A549 (cell line): ENCODE results near the gene RGMA. TPM values are rescaled to one million over a fixed set of nuclear protein-coding genes. Genes with fewer than 3 reads are reported as not detected.
"Not testable (repeated sequence)": the region's sequence is repeated elsewhere in the genome, so short reads cannot be mapped to it uniquely, and the experiment has no call there.

Experiments used
- ATAC-seq, 2 experiments: fragments of 200-7000 bp in 1 of 2; fragments of >200 bp in 1 of 2; cut with Nextera tagmentation in 1 of 2; cut with Tn5 transposase in 1 of 2; 3 replicates each; pipeline versions ENCODE4 v1.8.0 to v1.9.1; 2018 to 2020; ENCODE audit warnings: mild to moderate bottlenecking in 1 of 2, moderate library complexity in 1 of 2
- CTCF ChIA-PET: fragments of 300-600 bp; sonication (Branson Sonifier 250); formaldehyde crosslinking; extraction: SDS; loops from one replicate; lab custom pipeline; 2021; ENCODE audit warnings: antibody characterized with exemption, inconsistent platforms; lab: Yijun Ruan, JAX
- POLR2A ChIA-PET: fragments of 350-600 bp; formaldehyde crosslinking; extraction: SDS; loops from one replicate; lab custom pipeline; 2021; ENCODE audit warnings: antibody characterized with exemption, inconsistent platforms; lab: Yijun Ruan, JAX
- DNase-seq, 2 experiments: peaks; one replicate each; pipeline versions ENCODE4 v3.0.0 to v3.0.0-alpha.2; 2011 to 2016; ENCODE audit warnings: low read depth in 1 of 2, low spot score in 1 of 2
- FAIRE-seq: peaks from 2 replicates; lab custom pipeline; 2011; peaks lifted over from hg19 to GRCh38; lab: Jason Lieb, UNC
- H3K27ac ChIP-seq, 2 experiments: fragments of >200 bp; sonication (Bioruptor Twin); formaldehyde crosslinking; 3 replicates each; pipeline ENCODE4 v1.5.1; 2016 to 2017
- H3K4me1 ChIP-seq: fragments of >200 bp; sonication (Bioruptor Twin); formaldehyde crosslinking; 3 replicates; pipeline ENCODE4 v1.6.1; 2016
- H3K4me2 ChIP-seq: fragments of >200 bp; sonication (Bioruptor Twin); formaldehyde crosslinking; 3 replicates; pipeline ENCODE4 v1.6.1; 2016
- H3K4me3 ChIP-seq: fragments of >200 bp; sonication (Bioruptor Twin); formaldehyde crosslinking; 3 replicates; pipeline ENCODE4 v1.5.1; 2016
- H3K9me3 ChIP-seq: fragments of >200 bp; sonication (Bioruptor Twin); formaldehyde crosslinking; 3 replicates; pipeline ENCODE4 v1.6.1; 2016
- BCL3 ChIP-seq: fragments of >200 bp; sonication (Bioruptor Twin); formaldehyde crosslinking; IDR thresholded peaks from 3 replicates; pipeline ENCODE4 v1.6.1; 2016
- CBX8 ChIP-seq: fragments of 200-600 bp; sonication (generic); IDR thresholded peaks from 2 replicates; pipeline ENCODE4 v1.6.1; 2016
- CEBPB ChIP-seq, 2 experiments: fragments of >200 bp in 1 of 2; sonication (Bioruptor Twin) in 1 of 2; formaldehyde crosslinking in 1 of 2; IDR thresholded peaks; 2 replicates each; pipeline ENCODE4 v1.6.1; 2012 to 2016
- CTCF ChIP-seq: fragments of >200 bp; sonication (Bioruptor Twin); formaldehyde crosslinking; IDR thresholded peaks from 3 replicates; pipeline ENCODE4 v1.5.1; 2016
- E2F6 ChIP-seq: IDR thresholded peaks from 2 replicates; pipeline ENCODE4 v1.6.1; 2012; ENCODE audit warnings: low read depth, borderline replicate concordance
- FOSL2 ChIP-seq, 2 experiments: fragments of 450-650 bp in 1 of 2; fragments of >200 bp in 1 of 2; sonication (Bioruptor Twin) in 1 of 2; formaldehyde crosslinking; IDR thresholded peaks; 2 replicates each; pipeline versions ENCODE4 v1.5.0 to v1.6.1; 2016 to 2020; ENCODE audit warnings: mild to moderate bottlenecking in 1 of 2, moderate library complexity in 1 of 2
- FOXS1 ChIP-seq: fragments of 250-450 bp; sonication (Bioruptor Pico); IDR thresholded peaks from 2 replicates; pipeline ENCODE4 v1.5.0; 2020; ENCODE audit warnings: mild to moderate bottlenecking, moderate library complexity
- HMGXB4 ChIP-seq: fragments of 250-450 bp; sonication (Bioruptor Pico); IDR thresholded peaks from 2 replicates; pipeline ENCODE4 v1.5.0; 2021; ENCODE audit warnings: mild to moderate bottlenecking, moderate library complexity, borderline replicate concordance
- HOXB5 ChIP-seq: fragments of 250-450 bp; sonication (Bioruptor Pico); IDR thresholded peaks from 2 replicates; pipeline ENCODE4 v1.5.0; 2020; ENCODE audit warnings: mild to moderate bottlenecking, moderate library complexity
- JUNB ChIP-seq: fragments of >200 bp; sonication (Bioruptor Twin); formaldehyde crosslinking; IDR thresholded peaks from 2 replicates; pipeline ENCODE4 v1.6.1; 2016
- KDM1A ChIP-seq: fragments of 200-600 bp; sonication (generic); IDR thresholded peaks from 2 replicates; pipeline ENCODE4 v1.6.1; 2016; ENCODE audit warnings: low read depth, mild to moderate bottlenecking
- MAZ ChIP-seq: fragments of 150-350 bp; IDR thresholded peaks from 2 replicates; pipeline ENCODE4 v1.6.1; 2014; ENCODE audit warnings: antibody characterized with exemption, low read depth, low read length, borderline replicate concordance
- NFE2L2 ChIP-seq: fragments of 150-350 bp; conservative IDR thresholded peaks from 2 replicates; pipeline ENCODE4 v1.6.1; 2014; ENCODE audit warnings: low read length
- PBX3 ChIP-seq: IDR thresholded peaks from 2 replicates; pipeline ENCODE4 v1.6.1; 2012
- POLR2AphosphoS2 ChIP-seq: conservative IDR thresholded peaks from 2 replicates; pipeline ENCODE4 v1.6.1; 2012; ENCODE audit warnings: low read length, improper control_type of control experiment, inconsistent platforms
- RARB ChIP-seq: fragments of 250-450 bp; sonication (Bioruptor Pico); IDR thresholded peaks from 2 replicates; pipeline ENCODE4 v1.8.0; 2021; ENCODE audit warnings: mild to moderate bottlenecking, moderate library complexity
- RFX5 ChIP-seq: fragments of 450-650 bp; IDR thresholded peaks from 2 replicates; pipeline ENCODE4 v1.7.1; 2014; ENCODE audit warnings: antibody characterized with exemption, mild to moderate bottlenecking, moderate library complexity
- TP53 ChIP-seq: fragments of 250-450 bp; sonication (Bioruptor Pico); IDR thresholded peaks from 2 replicates; pipeline ENCODE4 v1.5.0; 2021; ENCODE audit warnings: mild to moderate bottlenecking, moderate library complexity
- WGBS: methylation state at CpG from one replicate; pipeline ENCODE4 v1.1.6; 2017; ENCODE audit errors: missing lambda C conversion rate; 5-methylcytosine and 5-hydroxymethylcytosine counted together
- polyA plus RNA-seq, 4 experiments: library from polyadenylated mRNA; depleted of rRNA in 3 of 4; stranded (reverse); fragments of >200 nt; fragmentation: RNase III in 1 of 4; extraction: RNeasy Plus Mini Kit Qiagen cat#74134 plus additional on column Dnase treatment in 1 of 4; gene quantifications; 2 replicates in 3 of 4; 3 replicates in 1 of 4; pipeline ENCODE4 v1.2.3, GENCODE V29; 2011 to 2017
- TF ChIP-seq, protein P1 (sequence below): fragments of >200 bp; sonication (Bioruptor Twin); formaldehyde crosslinking; IDR thresholded peaks from 2 replicates; pipeline ENCODE4 v1.6.1; 2016

The RGMA gene
- polyA plus RNA-seq, 2 of the 4 experiments (the other 2 are of a cell fraction): 0.22 TPM; not detected in 1

DNA sequence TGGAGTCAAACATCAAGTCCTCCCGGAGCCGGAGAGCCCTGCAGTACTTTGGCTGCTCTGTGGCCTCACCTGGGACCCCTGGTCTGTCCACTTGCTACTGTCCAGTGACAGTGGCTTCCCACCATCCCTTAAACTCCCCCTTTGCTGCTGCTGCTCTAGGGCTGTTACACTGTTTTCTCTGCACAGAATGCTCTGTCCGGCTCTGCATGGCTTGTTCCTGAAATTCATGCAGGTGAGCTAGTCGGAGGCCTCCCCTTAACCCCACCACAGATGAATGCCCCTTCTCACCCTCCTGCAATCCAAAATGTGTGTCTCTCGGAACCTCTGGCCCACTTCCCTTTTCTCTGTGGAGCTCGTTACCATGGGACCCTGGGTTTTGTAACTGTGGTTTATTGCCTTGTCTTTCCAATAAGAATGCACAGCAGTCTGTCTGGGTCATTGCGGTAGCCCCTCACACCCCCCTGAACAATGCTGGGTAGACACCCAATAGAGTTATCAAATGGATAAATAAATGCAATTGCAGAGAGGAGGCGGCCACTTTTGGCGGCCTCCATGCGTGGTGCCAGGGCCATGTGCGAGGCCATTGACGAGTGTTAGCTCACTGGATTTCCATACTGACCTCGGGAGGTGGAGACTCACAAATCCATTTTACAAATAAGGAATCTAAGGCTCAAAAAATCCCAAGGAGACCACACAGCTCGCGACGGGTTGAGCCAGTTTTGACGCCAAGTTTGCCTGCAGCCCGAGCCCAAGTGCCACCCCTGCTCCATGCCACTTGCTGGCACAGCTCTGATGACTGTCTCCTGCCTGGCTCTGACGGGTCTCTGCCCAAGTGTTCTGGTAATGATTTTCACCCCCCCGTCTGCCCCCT lies 48.5 kb downstream of the RGMA start:
- CTCF ChIA-PET: interaction anchor here (0.5 to 11.1 kb wide), 9 partner anchors 8 to 1079 kb away, joined by 3 to 114 read pairs (median 4); no protein-coding TSS in a partner anchor
- POLR2A ChIA-PET: no interaction called here
- FAIRE-seq (no peak), DNase-seq (no peak), ATAC-seq (no peak)
- WGBS: 63% methylated on average over 20 of the region's 20 CpGs
- Histone ChIP-seq H3K4me3 (no peak overlapping the region), H3K9me3 (no peaks in the 10 kb centered on the region; the same call in 2 of the 3 replicates), H3K27ac (no peak overlapping the region), H3K4me2 (no peak overlapping the region), H3K4me1 (no peaks in the 10 kb centered on the region)
- TF ChIP-seq RARB (CRISPR knock-in tag) (no peak), HMGXB4 (CRISPR knock-in tag) (no peak)

- DNase-seq, POLR2A ChIA-PET, H3K4me1 ChIP-seq, H3K4me3 ChIP-seq, ATAC-seq, H3K4me2 ChIP-seq, H3K9me3 ChIP-seq, H3K27ac ChIP-seq, FAIRE-seq: not testable (repeated sequence)
- CTCF ChIA-PET: interaction anchor here (1.1 to 11.1 kb wide), 7 partner anchors 7 to 1285 kb away, joined by 3 to 114 read pairs (median 7); no protein-coding TSS in a partner anchor
- 60% methylated on average over 13 of the region's 13 CpGs for WGBS
Observed at GRCh38 chr15:93039562-93040287, 49.3 kb downstream of the RGMA start.

DNA sequence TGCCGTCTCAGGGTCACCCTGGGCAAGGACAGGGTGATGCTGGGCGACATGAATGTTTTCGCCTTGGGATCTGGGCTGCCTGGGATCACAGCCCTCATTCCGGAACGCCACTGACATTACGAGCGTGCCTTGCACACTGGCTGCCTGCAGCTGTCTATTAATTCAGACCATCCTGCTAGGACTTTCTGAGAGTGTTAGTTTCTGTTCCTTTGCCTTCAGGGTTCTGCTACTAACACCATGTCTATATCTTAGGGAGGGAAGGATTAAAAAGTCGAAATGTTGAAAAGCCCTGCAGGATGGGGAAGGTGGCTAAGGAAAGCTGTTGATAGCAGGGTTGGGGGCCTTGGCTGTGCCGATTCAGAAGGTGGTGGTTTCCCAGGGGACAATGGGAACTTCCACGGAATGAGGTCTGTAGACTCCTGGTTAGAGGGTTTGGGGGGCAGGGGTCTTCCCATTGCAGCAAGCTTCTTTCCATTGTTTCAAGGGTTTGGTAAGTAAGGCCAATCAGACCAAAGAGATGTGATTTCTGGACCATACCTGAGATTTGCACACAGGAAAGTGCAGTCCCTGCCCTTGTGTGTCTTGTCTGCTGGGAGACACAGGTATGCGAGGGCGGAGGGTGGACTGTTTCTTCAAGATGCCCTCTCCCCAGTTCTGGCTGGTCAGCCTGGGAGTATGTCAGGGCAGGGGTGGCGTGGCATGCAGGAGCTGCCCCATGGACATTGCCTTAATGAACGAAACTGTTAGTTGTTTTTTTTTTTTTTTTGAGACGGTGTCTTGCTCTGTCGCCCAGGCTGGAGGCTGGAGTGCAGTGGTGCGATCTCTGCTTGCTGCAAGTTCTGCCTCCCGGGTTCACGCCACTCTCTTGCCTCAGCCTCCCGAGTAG lies 50.9 kb downstream of the RGMA start:
- no peak overlapping the region for H3K4me3 ChIP-seq
- no peak overlapping the region for H3K27ac ChIP-seq
- FAIRE-seq (no peak), ATAC-seq (no peak; a peak in 1 of 6 replicates), DNase-seq (no peak)
- H3K4me2 ChIP-seq: no peak overlapping the region
- no peaks in the 10 kb centered on the region for H3K4me1 ChIP-seq
- ChIA-PET CTCF (interaction anchor here (0.6 to 11.4 kb wide), 13 partner anchors 7 to 1286 kb away, joined by 3 to 121 read pairs (median 5); no protein-coding TSS in a partner anchor), POLR2A (no interaction called here)
- TF ChIP-seq KDM1A (no peak), POLR2AphosphoS2 (no peak), FOSL2 (IDR thresholded peaks at IDR 0.05) (no peak), FOSL2 (CRISPR knock-in tag; IDR thresholded peaks at IDR 0.05) (no peak), CTCF (no peak), NFE2L2 (no peak), FOXS1 (CRISPR knock-in tag) (no peak), BCL3 (no peak), HOXB5 (no peak), MAZ (no peak), JUNB (no peak), PBX3 (no peak), E2F6 (no peak), CEBPB (IDR thresholded peaks at IDR 0.05) (no peak), TP53 (CRISPR knock-in tag) (no peak), CBX8 (no peak), RFX5 (no peak)
- TF ChIP-seq, protein P1, sequence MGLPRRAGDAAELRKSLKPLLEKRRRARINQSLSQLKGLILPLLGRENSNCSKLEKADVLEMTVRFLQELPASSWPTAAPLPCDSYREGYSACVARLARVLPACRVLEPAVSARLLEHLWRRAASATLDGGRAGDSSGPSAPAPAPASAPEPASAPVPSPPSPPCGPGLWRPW: no peak
- no peaks in the 10 kb centered on the region for H3K9me3 ChIP-seq
- 77% methylated on average over 20 of the region's 20 CpGs for WGBS
